Measurements from ENCODE around the gene GAPVD1.

GAPVD1 gene

GRCh38 chr9:125302241-125302640 lies 40.6 kb downstream of the GAPVD1 start:
- no peak for TF ChIP-seq SIN3A (IDR thresholded peaks at IDR 0.05; ENCODE audit: borderline replicate concordance, insufficient read depth, low read length)
- no peak for TF ChIP-seq TAF1 (IDR thresholded peaks at IDR 0.05; ENCODE audit: borderline replicate concordance, insufficient read depth, low read length)
- TF ChIP-seq REST (IDR thresholded peaks at IDR 0.05; ENCODE audit: insufficient read depth in 1 of 2, low read depth in 2 of 2, low read length in 2 of 2), result no peak
- TF ChIP-seq FOXP2 (optimal IDR thresholded peaks at IDR 0.05; ENCODE audit: borderline replicate concordance, extremely low read depth, extremely low read length, insufficient read depth), result no peak
- TF ChIP-seq POLR2AphosphoS5 (IDR thresholded peaks at IDR 0.05; ENCODE audit: low read depth, low read length), result no peak

- TF ChIP-seq SIN3A (IDR thresholded peaks at IDR 0.05; ENCODE audit: borderline replicate concordance, insufficient read depth, low read length) (no peak), TAF1 (IDR thresholded peaks at IDR 0.05; ENCODE audit: borderline replicate concordance, insufficient read depth, low read length) (no peak), REST (IDR thresholded peaks at IDR 0.05; ENCODE audit: insufficient read depth in 1 of 2, low read depth in 2 of 2, low read length in 2 of 2) (no peak), FOXP2 (optimal IDR thresholded peaks at IDR 0.05; ENCODE audit: borderline replicate concordance, extremely low read depth, extremely low read length, insufficient read depth) (no peak), POLR2AphosphoS5 (IDR thresholded peaks at IDR 0.05; ENCODE audit: low read depth, low read length) (no peak)
Observed at GRCh38 chr9:125304273-125304672, 42.6 kb downstream of the GAPVD1 start.

GRCh38 chr9:125312411-125312810 lies 50.8 kb downstream of the GAPVD1 start:
- TF ChIP-seq SIN3A (IDR thresholded peaks at IDR 0.05; ENCODE audit: borderline replicate concordance, insufficient read depth, low read length) (no peak), TAF1 (IDR thresholded peaks at IDR 0.05; ENCODE audit: borderline replicate concordance, insufficient read depth, low read length) (no peak), REST (IDR thresholded peaks at IDR 0.05; ENCODE audit: insufficient read depth in 1 of 2, low read depth in 2 of 2, low read length in 2 of 2) (no peak), POLR2AphosphoS5 (IDR thresholded peaks at IDR 0.05; ENCODE audit: low read depth, low read length) (no peak), FOXP2 (optimal IDR thresholded peaks at IDR 0.05; ENCODE audit: borderline replicate concordance, extremely low read depth, extremely low read length, insufficient read depth) (no peak)

- TF ChIP-seq SIN3A (IDR thresholded peaks at IDR 0.05; ENCODE audit: borderline replicate concordance, insufficient read depth, low read length), result no peak
- TF ChIP-seq POLR2AphosphoS5 (IDR thresholded peaks at IDR 0.05; ENCODE audit: low read depth, low read length), result no peak
- TF ChIP-seq REST (IDR thresholded peaks at IDR 0.05; ENCODE audit: insufficient read depth in 1 of 2, low read depth in 2 of 2, low read length in 2 of 2), result no peak
- no peak for TF ChIP-seq TAF1 (IDR thresholded peaks at IDR 0.05; ENCODE audit: borderline replicate concordance, insufficient read depth, low read length)
- TF ChIP-seq FOXP2 (optimal IDR thresholded peaks at IDR 0.05; ENCODE audit: borderline replicate concordance, extremely low read depth, extremely low read length, insufficient read depth), result no peak
Observed at GRCh38 chr9:125317704-125318103, 56.1 kb downstream of the GAPVD1 start.

- TF ChIP-seq FOXP2 (optimal IDR thresholded peaks at IDR 0.05; ENCODE audit: borderline replicate concordance, extremely low read depth, extremely low read length, insufficient read depth) (no peak), SIN3A (IDR thresholded peaks at IDR 0.05; ENCODE audit: borderline replicate concordance, insufficient read depth, low read length) (no peak), POLR2AphosphoS5 (IDR thresholded peaks at IDR 0.05; ENCODE audit: low read depth, low read length) (no peak), TAF1 (IDR thresholded peaks at IDR 0.05; ENCODE audit: borderline replicate concordance, insufficient read depth, low read length) (no peak)
Observed at GRCh38 chr9:125321496-125321895, 59.9 kb downstream of the GAPVD1 start.
